ENCODE data around the gene PREP. TPM values are rescaled to one million over a fixed set of nuclear protein-coding genes. Genes with fewer than 3 reads are reported as not detected.

PREP gene
- total RNA-seq, 6 experiments from 2014 or later = 14.8 to 18.8 (median 16.7) TPM

DNA sequence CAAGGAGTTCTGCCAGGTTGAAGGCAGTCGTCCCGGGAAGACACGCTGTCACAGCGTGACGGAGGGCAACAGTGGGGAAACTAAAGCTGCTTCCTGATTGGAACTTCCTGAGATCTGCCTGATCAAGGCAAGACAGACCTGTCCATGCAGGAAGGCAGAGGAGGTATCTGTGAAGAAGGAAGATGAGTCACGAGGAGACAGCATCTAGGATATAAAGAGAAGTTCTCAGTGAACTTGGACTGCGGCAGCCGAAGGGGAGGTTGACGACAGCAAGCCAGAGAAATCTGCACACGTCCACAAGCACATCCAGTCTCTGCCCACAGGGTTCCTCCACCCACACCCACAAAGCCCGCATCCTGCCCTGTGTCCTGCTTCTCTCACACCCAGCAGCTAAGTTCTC is 38.6 kb downstream of the PREP start:
- WGBS (ENCODE audit: insufficient coverage, low coverage, low lambda C conversion rate, missing lambda C conversion rate) = 88% methylated on average over 5 of the region's 11 CpGs
- no peak for TF ChIP-seq POLR2A (IDR thresholded peaks at IDR 0.05)
- TF ChIP-seq, protein P1, sequence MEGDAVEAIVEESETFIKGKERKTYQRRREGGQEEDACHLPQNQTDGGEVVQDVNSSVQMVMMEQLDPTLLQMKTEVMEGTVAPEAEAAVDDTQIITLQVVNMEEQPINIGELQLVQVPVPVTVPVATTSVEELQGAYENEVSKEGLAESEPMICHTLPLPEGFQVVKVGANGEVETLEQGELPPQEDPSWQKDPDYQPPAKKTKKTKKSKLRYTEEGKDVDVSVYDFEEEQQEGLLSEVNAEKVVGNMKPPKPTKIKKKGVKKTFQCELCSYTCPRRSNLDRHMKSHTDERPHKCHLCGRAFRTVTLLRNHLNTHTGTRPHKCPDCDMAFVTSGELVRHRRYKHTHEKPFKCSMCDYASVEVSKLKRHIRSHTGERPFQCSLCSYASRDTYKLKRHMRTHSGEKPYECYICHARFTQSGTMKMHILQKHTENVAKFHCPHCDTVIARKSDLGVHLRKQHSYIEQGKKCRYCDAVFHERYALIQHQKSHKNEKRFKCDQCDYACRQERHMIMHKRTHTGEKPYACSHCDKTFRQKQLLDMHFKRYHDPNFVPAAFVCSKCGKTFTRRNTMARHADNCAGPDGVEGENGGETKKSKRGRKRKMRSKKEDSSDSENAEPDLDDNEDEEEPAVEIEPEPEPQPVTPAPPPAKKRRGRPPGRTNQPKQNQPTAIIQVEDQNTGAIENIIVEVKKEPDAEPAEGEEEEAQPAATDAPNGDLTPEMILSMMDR (IDR thresholded peaks at IDR 0.05) = no peak
- Histone ChIP-seq H3K4me3 (no peak overlapping the region), H3K4me1 (no peaks in the 10 kb centered on the region), H3K27me3 (no peaks in the 10 kb centered on the region), H3K9me3 (no peaks in the 10 kb centered on the region), H3K36me3 (peaks cover 0 to 10% (median 0%) of the 10 kb centered on the region in 4 donors), H3K27ac (no peak overlapping the region)
- intact Hi-C loops (cut with DNase I) = no loop called here
- DNase-seq = no peak
- peak in 1 of 4 donors; percentile 33 for ATAC-seq

GRCh38 chr6:105363100-105363754 is 39.7 kb downstream of the PREP start:
- Histone ChIP-seq H3K4me1 (no peaks in the 10 kb centered on the region), H3K4me3 (no peak overlapping the region), H3K36me3 (peaks cover 0 to 10% (median 0%) of the 10 kb centered on the region in 4 donors), H3K27ac (no peak overlapping the region), H3K27me3 (no peaks in the 10 kb centered on the region), H3K9me3 (no peaks in the 10 kb centered on the region)
- ATAC-seq (no peak), DNase-seq (no peak)
- intact Hi-C loops (cut with DNase I) = no loop called here
- no CpG with 5 or more reads among the region's 1 CpG for WGBS (ENCODE audit: insufficient coverage, low coverage, low lambda C conversion rate, missing lambda C conversion rate)
- TF ChIP-seq, protein P1 (IDR thresholded peaks at IDR 0.05) = peak in 3 of 4 donors; percentile 17 to 26 (median 19)
- no peak for TF ChIP-seq POLR2A (IDR thresholded peaks at IDR 0.05)

DNA sequence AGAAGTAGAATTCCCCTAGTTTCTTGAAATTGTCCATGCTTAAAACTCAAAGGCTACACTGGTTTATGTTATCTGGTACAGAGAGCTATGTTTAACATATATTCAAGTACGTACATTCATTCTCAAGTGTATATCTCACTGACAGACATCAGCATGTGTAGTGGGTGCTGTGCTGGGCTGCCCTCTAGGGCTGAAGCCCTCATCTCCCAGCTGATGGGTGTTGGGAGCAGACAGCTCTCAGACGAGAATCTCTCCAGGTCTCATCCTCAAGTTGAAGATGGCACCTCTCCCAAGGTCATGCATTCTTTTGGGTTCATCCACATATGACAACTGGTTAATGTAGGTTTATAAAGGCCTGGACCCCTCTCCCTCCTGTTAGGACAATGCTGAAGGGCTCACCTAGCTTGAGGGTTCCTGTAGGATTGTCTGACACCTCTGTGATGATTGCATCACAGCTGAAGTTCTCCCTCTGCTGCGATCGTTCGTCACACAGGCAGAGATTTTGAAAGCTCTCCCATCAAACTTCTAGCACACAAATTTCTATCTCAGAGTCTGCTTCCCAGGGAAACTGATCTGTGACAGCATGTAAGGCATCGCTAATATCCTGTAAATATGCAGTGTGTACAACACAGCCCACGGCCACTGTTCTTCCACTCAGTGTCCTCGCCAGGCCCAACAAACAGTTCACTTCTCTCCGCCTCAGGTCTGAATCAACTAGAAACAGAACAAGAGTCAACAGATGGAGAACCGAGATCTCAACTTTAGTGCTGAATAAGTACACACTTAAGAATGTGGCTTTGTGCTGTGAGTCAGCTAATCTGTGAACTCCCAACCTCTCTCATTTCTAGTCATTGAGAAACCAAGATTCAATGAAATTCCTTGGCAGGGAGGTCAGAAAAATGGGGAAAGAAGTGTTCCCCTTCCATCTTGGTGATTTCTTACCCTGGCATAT is 43.2 kb downstream of the PREP start:
- Histone ChIP-seq H3K9me3 (no peaks in the 10 kb centered on the region), H3K27ac (no peak overlapping the region), H3K36me3 (peaks cover 0 to 6% (median 0%) of the 10 kb centered on the region in 4 donors), H3K27me3 (no peaks in the 10 kb centered on the region), H3K4me3 (no peak overlapping the region), H3K4me1 (no peaks in the 10 kb centered on the region)
- intact Hi-C loops (cut with DNase I) = no loop called here
- DNase-seq = no peak
- TF ChIP-seq, protein P1 (IDR thresholded peaks at IDR 0.05) = no peak
- no peak for TF ChIP-seq POLR2A (IDR thresholded peaks at IDR 0.05)
- ATAC-seq = no peak
- WGBS (ENCODE audit: insufficient coverage, low coverage, low lambda C conversion rate, missing lambda C conversion rate) = 89% methylated on average over 5 of the region's 10 CpGs

DNA sequence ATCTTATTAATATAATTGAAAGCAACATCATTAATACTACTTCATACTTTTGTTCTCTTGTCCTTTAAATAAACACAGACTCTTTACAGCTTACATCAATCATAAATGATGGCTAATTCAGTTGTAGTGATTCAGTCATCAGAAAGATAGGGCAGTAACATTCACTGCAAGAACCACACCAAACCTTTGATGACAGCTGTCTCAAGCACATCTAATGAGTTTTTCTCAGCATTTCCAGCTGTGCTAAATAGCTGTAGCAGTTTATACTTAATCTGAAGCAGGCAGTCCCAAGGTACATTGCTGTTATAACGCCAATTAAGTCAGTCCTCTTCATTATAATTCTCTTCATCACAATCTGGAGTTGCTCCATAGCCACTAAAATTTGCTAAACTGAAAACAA is 45.7 kb downstream of the PREP start:
- WGBS (ENCODE audit: insufficient coverage, low coverage, low lambda C conversion rate, missing lambda C conversion rate) = 100% methylated on average over 1 of the region's 1 CpG
- ATAC-seq = no peak

More for the DNA sequence above, 45.7 kb downstream of the PREP start:
- Histone ChIP-seq H3K27me3 (no peaks in the 10 kb centered on the region), H3K4me1 (no peaks in the 10 kb centered on the region), H3K9me3 (no peaks in the 10 kb centered on the region), H3K4me3 (no peak overlapping the region), H3K36me3 (peaks cover 0 to 4% (median 2%) of the 10 kb centered on the region in 4 donors), H3K27ac (no peak overlapping the region)
- TF ChIP-seq, protein P1 (IDR thresholded peaks at IDR 0.05) = no peak
- no peak for TF ChIP-seq POLR2A (IDR thresholded peaks at IDR 0.05)
- intact Hi-C loops (cut with DNase I) = no loop called here
- no peak for DNase-seq
